ENCODE results near the gene MEAK7. TPM values are rescaled to one million over a fixed set of nuclear protein-coding genes. Genes with fewer than 3 reads are reported as not detected.
A peak's percentile ranks its signal among the peaks of the same experiment; 100 is the strongest.

The MEAK7 gene
- 13.0 TPM for total RNA-seq
- long read RNA-seq, full-length matches to known transcripts: 7 of 16 reads
- long read RNA-seq, partial matches to known transcripts: 3 of 16 reads
- long read RNA-seq, other reads (novel, unspliced or antisense): 6 of 16 reads

GRCh38 chr16:84504420-84505248, at the start of gene MEAK7:
Gene MEAK7, minus strand, starts transcription at chr16:84504659. Its CDS starts 6,573 bp downstream, at chr16:84498086.
- intact Hi-C loops (cut with DNase I): no loop called here
- ATAC-seq: peak; percentile 98 to 99
- peaks cover 24% of the 10 kb centered on the region for H3K4me1 ChIP-seq

GRCh38 chr16:84553873-84554399, 49.5 kb upstream of the MEAK7 start:
- Histone ChIP-seq H3K4me3 (no peak overlapping the region), H3K4me1 (no peaks in the 10 kb centered on the region), H3K27me3 (ENCODE audit: low read depth) (no peaks in the 10 kb centered on the region), H3K27ac (no peak overlapping the region), H3K36me3 (no peaks in the 10 kb centered on the region), H3K9me3 (no peaks in the 10 kb centered on the region)
- ATAC-seq: no peak
- peak; percentile 9 for DNase-seq
- TF ChIP-seq CTCF (IDR thresholded peaks at IDR 0.05): no peak
- intact Hi-C loops (cut with DNase I): no loop called here

More at GRCh38 chr16:84504420-84505248, at the start of gene MEAK7:
- Histone ChIP-seq H3K27me3 (ENCODE audit: low read depth) (no peaks in the 10 kb centered on the region), H3K27ac (peak within 1 kb of the TSS; percentile 88), H3K9me3 (no peaks in the 10 kb centered on the region), H3K4me3 (peak within 1 kb of the TSS; percentile 87), H3K36me3 (no peaks in the 10 kb centered on the region)
- DNase-seq: peak; percentile 99
- no peak for TF ChIP-seq CTCF (IDR thresholded peaks at IDR 0.05)

- intact Hi-C loops (cut with DNase I): no loop called here
- no peaks in the 10 kb centered on the region for H3K27me3 ChIP-seq (ENCODE audit: low read depth)
- H3K27ac ChIP-seq: no peak overlapping the region
- ATAC-seq: no peak
- no peaks in the 10 kb centered on the region for H3K36me3 ChIP-seq
- no peaks in the 10 kb centered on the region for H3K4me1 ChIP-seq
- H3K9me3 ChIP-seq: no peaks in the 10 kb centered on the region
- peak; percentile 24 for DNase-seq
- TF ChIP-seq CTCF (IDR thresholded peaks at IDR 0.05): no peak
- no peak overlapping the region for H3K4me3 ChIP-seq
These were observed 47.7 kb upstream of the MEAK7 start for GRCh38 chr16:84552135-84552534.

GRCh38 chr16:84550096-84550495, 45.6 kb upstream of the MEAK7 start:
- Histone ChIP-seq H3K4me1 (no peaks in the 10 kb centered on the region), H3K27ac (no peak overlapping the region), H3K36me3 (no peaks in the 10 kb centered on the region), H3K4me3 (no peak overlapping the region), H3K9me3 (no peaks in the 10 kb centered on the region), H3K27me3 (ENCODE audit: low read depth) (no peaks in the 10 kb centered on the region)
- DNase-seq: peak; percentile 3
- intact Hi-C loops (cut with DNase I): no loop called here
- TF ChIP-seq CTCF (IDR thresholded peaks at IDR 0.05): no peak
- no peak for ATAC-seq

- Histone ChIP-seq H3K4me3 (no peak overlapping the region), H3K9me3 (no peaks in the 10 kb centered on the region), H3K36me3 (no peaks in the 10 kb centered on the region), H3K4me1 (no peaks in the 10 kb centered on the region), H3K27me3 (ENCODE audit: low read depth) (no peaks in the 10 kb centered on the region), H3K27ac (peak overlapping the region; percentile 66)
- intact Hi-C loops (cut with DNase I): no loop called here
- TF ChIP-seq CTCF (IDR thresholded peaks at IDR 0.05): no peak
- DNase-seq (peak; percentile 46), ATAC-seq (peak; percentile 38 to 53)
These were observed 44.7 kb upstream of the MEAK7 start for GRCh38 chr16:84548971-84549844.
